Parathyroid adenoma (tissue), 2 donors: ENCODE data around the gene HTR3A.

Experiments used
- H2AFZ ChIP-seq: fragments of 300-600 bp; sonication (generic); one replicate; pipeline ENCODE4 v1.7.0; 2017; ENCODE audit warnings: antibody characterized with exemption, mild to moderate bottlenecking
- H3K27ac ChIP-seq: fragments of 300-600 bp; sonication (generic); one replicate; pipeline ENCODE4 v1.7.0; 2017
- H3K27me3 ChIP-seq: fragments of 300-600 bp; sonication (generic); one replicate; pipeline ENCODE4 v1.7.0; 2017; ENCODE audit warnings: low read length; ENCODE audit not compliant: control insufficient read depth, insufficient read depth
- H3K36me3 ChIP-seq: fragments of 300-600 bp; sonication (generic); one replicate; pipeline ENCODE4 v1.7.0; 2017; ENCODE audit warnings: low read length; ENCODE audit not compliant: control insufficient read depth, insufficient read depth
- H3K4me1 ChIP-seq: fragments of 300-600 bp; sonication (generic); one replicate; pipeline ENCODE4 v1.7.0; 2017; ENCODE audit warnings: control low read depth
- H3K4me2 ChIP-seq: fragments of 300-600 bp; sonication (generic); one replicate; pipeline ENCODE4 v1.7.0; 2017; ENCODE audit warnings: low read length
- H3K4me3 ChIP-seq: fragments of 300-600 bp; sonication (generic); one replicate; pipeline ENCODE4 v1.7.0; 2017; ENCODE audit warnings: low read depth, low read length
- H3K79me2 ChIP-seq: fragments of 300-600 bp; sonication (generic); one replicate; pipeline ENCODE4 v1.7.0; 2017; ENCODE audit warnings: control low read depth
- H3K9ac ChIP-seq: fragments of 300-600 bp; sonication (generic); one replicate; pipeline ENCODE4 v1.7.0; 2017; ENCODE audit warnings: mild to moderate bottlenecking
- H3K9me3 ChIP-seq: fragments of 300-600 bp; sonication (generic); one replicate; pipeline ENCODE4 v1.7.0; 2017; ENCODE audit warnings: low read length; ENCODE audit not compliant: control insufficient read depth
- CTCF ChIP-seq: fragments of 300-600 bp; sonication (generic); IDR thresholded peaks from one replicate; pipeline ENCODE4 v1.7.0; 2017; ENCODE audit warnings: antibody characterized with exemption, mild to moderate bottlenecking
- donor health status: primary hyperparathyroidism.

Gene HTR3A

GRCh38 chr11:114027926-114028325, 53.0 kb downstream of the HTR3A start:
- no peak overlapping the region for H2AFZ ChIP-seq
- no peaks in the 10 kb centered on the region for H3K27me3 ChIP-seq
- no peaks in the 10 kb centered on the region for H3K4me1 ChIP-seq
- H3K4me2 ChIP-seq, result no peak overlapping the region
- no peak overlapping the region for H3K27ac ChIP-seq
- H3K79me2 ChIP-seq, result no peaks in the 10 kb centered on the region
- no peak overlapping the region for H3K4me3 ChIP-seq
- no peak overlapping the region for H3K9ac ChIP-seq
- no peak for TF ChIP-seq CTCF
- no peaks in the 10 kb centered on the region for H3K9me3 ChIP-seq
- no peaks in the 10 kb centered on the region for H3K36me3 ChIP-seq

DNA sequence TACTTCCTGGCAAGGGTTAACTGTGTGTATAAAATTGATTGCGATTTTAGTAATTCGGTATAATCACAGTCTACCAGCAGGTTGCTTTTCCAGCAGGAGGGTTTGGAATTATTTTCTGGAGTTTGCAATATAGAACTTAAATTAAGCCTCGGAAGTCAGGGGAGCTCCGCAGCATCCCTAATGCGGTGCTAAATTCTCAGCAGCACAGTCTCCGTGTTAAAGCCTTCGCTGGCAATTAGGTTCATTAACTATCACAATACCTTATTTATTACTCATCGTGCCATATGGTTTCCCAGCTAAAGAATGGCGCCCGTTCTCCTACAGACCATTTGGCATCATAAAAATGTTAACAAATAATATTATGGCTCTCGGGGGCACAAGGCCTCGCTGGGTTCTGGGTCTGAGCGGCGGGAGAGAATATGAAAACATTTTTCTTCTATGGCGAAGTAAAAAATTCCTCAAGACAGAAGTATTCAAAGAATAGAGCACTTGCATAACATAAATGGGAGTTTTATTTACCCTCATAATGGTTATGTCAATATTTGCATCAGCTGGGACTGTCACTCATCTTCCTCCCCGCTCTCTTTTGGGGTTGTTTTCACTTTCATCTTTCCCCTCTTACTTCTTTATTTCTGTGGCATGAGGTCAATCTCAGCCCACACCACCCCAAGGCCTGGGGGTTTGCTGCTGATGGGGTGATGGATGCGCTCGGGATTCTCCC, 56.5 kb downstream of the HTR3A start:
- no peaks in the 10 kb centered on the region for H3K9me3 ChIP-seq
- H3K4me1 ChIP-seq, result peaks cover 5% of the 10 kb centered on the region
- H3K36me3 ChIP-seq, result no peaks in the 10 kb centered on the region
- no peak overlapping the region for H3K9ac ChIP-seq
- H3K79me2 ChIP-seq, result no peaks in the 10 kb centered on the region
- no peak overlapping the region for H2AFZ ChIP-seq
- no peak overlapping the region for H3K4me2 ChIP-seq
- no peak overlapping the region for H3K4me3 ChIP-seq
- TF ChIP-seq CTCF, result no peak
- H3K27me3 ChIP-seq, result no peaks in the 10 kb centered on the region
- no peak overlapping the region for H3K27ac ChIP-seq

- Histone ChIP-seq H3K27me3 (no peaks in the 10 kb centered on the region), H3K79me2 (no peaks in the 10 kb centered on the region), H3K4me2 (no peak overlapping the region), H3K9ac (no peak overlapping the region), H3K36me3 (no peaks in the 10 kb centered on the region), H2AFZ (no peak overlapping the region), H3K9me3 (no peaks in the 10 kb centered on the region), H3K27ac (no peak overlapping the region), H3K4me3 (no peak overlapping the region), H3K4me1 (peaks cover 5% of the 10 kb centered on the region)
- no peak for TF ChIP-seq CTCF
These were observed 57.0 kb downstream of the HTR3A start for GRCh38 chr11:114031967-114032320.

DNA sequence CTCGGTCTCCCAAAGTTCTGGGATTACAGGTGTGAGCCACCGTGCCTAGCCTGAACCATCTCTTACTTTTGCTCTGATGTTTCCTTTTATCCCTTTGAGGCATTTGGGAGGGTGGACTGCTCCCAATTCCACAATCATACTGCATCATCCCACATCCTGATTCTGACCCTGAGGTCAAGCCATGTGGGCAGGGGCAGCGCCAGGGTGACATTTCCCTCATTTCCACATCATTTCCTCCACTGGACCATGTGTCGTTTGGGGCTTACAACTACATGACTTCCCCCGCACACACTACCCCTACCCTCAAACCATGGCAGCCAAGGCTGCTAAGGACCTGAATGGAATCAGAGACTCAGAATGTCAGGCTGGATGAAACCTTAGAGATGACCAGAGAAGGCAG, 58.2 kb downstream of the HTR3A start:
- Histone ChIP-seq H3K9ac (no peak overlapping the region), H3K4me1 (peaks cover 5% of the 10 kb centered on the region), H3K27me3 (no peaks in the 10 kb centered on the region), H3K79me2 (no peaks in the 10 kb centered on the region), H3K36me3 (no peaks in the 10 kb centered on the region), H3K27ac (no peak overlapping the region), H3K4me3 (no peak overlapping the region), H3K4me2 (no peak overlapping the region), H2AFZ (no peak overlapping the region), H3K9me3 (no peaks in the 10 kb centered on the region)
- no peak for TF ChIP-seq CTCF

DNA sequence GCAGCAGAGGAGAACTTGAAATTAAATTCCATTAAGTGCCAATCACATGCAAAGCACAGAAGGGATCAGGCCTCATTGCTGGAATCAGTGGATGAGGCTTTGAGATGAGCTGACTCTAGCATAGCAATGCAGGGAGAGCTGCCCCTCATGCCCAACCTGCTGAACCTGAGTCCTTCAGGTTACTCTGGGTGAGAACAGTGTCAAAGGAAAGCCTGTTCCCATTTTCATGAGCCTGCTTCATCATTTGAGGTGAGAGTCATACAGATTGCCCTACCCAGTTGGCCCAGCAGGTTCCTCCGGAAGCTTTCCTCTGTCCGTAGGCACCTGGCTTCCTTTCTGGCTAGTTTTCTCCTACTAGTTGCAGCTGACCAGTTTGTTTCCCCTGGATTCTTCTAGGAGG, 58.7 kb downstream of the HTR3A start:
- no peaks in the 10 kb centered on the region for H3K9me3 ChIP-seq
- H3K4me1 ChIP-seq, result peaks cover 5% of the 10 kb centered on the region
- H3K36me3 ChIP-seq, result no peaks in the 10 kb centered on the region
- H3K4me2 ChIP-seq, result no peak overlapping the region
- TF ChIP-seq CTCF, result no peak
- no peak overlapping the region for H3K9ac ChIP-seq
- no peak overlapping the region for H2AFZ ChIP-seq
- no peaks in the 10 kb centered on the region for H3K27me3 ChIP-seq
- no peak overlapping the region for H3K27ac ChIP-seq
- H3K79me2 ChIP-seq, result no peaks in the 10 kb centered on the region
- no peak overlapping the region for H3K4me3 ChIP-seq
